Fibroblast of lung (primary cell): ENCODE data around the gene CAMTA1.

Experiments
- CTCF ChIP-seq, 2 donors: IDR thresholded peaks in 1 of 2; conservative IDR thresholded peaks in 1 of 2; 1 replicate in 1 of 2; 2 replicates in 1 of 2; pipeline ENCODE4 v1.5.1; 2011 to 2012; ENCODE audit warnings: low read length in 2 of 2, control low read depth in 1 of 2, inconsistent platforms in 1 of 2, low read depth in 1 of 2, mild to moderate bottlenecking in 1 of 2
- EZH2 ChIP-seq: IDR thresholded peaks from 2 replicates; pipeline ENCODE4 v1.5.1; 2012; ENCODE audit warnings: low read length, control low read depth, mild to moderate bottlenecking; ENCODE audit errors: missing control alignments

DNA sequence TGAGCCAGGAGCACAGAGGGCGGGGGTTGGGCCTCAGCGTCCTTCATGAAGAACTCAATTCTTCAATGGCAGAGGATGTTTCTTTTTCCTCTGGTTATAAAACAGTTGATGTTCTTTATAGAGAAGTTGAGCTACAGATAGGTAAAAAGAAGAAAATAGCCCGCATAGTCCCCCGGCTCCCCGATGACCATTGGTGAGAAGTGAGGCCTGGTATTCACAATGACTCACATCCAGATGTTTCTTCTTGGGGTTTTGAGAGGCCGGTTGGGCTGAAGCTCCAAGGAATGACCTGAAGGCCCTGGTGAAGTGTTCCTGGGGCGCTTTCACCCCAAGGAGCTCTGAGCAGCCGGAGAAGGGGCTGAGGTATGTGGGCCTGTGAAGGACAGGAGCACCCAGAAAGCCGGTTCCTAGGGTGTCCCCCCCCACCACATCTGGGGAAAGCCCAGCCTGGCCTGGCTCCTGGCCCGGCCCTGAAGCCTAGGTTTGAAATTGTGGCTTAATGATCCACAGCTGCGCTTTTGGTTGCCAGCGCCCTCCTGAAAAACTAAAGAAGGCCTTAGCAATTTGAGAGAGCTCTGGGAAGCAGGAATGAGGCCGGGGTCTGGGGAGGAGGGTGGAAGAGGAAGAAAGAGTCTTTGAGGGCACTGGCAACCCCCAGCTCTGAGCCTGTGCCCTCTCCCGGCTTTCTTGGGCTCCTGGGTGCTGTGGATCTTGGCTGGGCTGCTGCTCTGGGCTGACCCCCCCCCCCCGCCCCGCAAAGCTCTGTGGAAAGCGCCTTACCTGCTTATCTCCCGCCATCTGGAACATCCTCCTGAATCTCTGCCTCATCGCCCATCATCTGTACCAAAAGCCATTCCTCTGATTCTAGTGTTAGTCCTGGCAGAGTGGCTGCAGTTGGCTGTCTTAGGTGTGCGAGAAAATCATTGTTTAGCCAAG, 444.7 kb downstream of the CAMTA1 start:
- no peak for TF ChIP-seq CTCF (conservative IDR thresholded peaks at IDR 0.05 in 1 of 2, IDR thresholded peaks at IDR 0.05 in 1 of 2; ENCODE audit: low read depth in 1 of 2, low read length in 2 of 2)
- no peak for TF ChIP-seq EZH2
